A673 (cell line): Measurements from ENCODE around the gene INPP4B. TPM values are rescaled to one million over a fixed set of nuclear protein-coding genes. Genes with fewer than 3 reads are reported as not detected.

Source experiments
- BruUV-seq: library from RNA; stranded (reverse); fragments of 400-500 nt; replicated peaks from 2 replicates; lab custom pipeline; 2021; lab: Mats Ljungman, UMichigan
- CTCF ChIA-PET: fragments of 300-600 bp; sonication (Branson Sonifier 250); formaldehyde crosslinking; loops from one replicate; lab custom pipeline; 2022; ENCODE audit warnings: antibody characterized with exemption; lab: Charles Lee
- POLR2A ChIA-PET: fragments of 300-600 bp; sonication (Branson Sonifier 250); formaldehyde crosslinking; loops from one replicate; lab custom pipeline; 2022; ENCODE audit warnings: antibody characterized with exemption; ENCODE audit not compliant: low non-redundant PET; lab: Charles Lee
- DNase-seq: peaks from one replicate; pipeline ENCODE4 v3.0.0-alpha.2; 2015; ENCODE audit warnings: low spot score
- H3K27ac ChIP-seq: fragments of 200-600 bp; sonication (generic); 2 replicates; pipeline ENCODE4 v1.5.1; 2016; ENCODE audit warnings: mixed run types, low read depth, mild to moderate bottlenecking, mixed read lengths, antibody characterized with exemption, low read length; ENCODE audit not compliant: poor library complexity, severe bottlenecking
- H3K27me3 ChIP-seq: fragments of 200-600 bp; sonication (generic); replicated peaks from 2 replicates; pipeline ENCODE4 v1.6.1; 2017; ENCODE audit warnings: mixed run types, low read depth, mild to moderate bottlenecking, mixed read lengths, antibody characterized with exemption, low read length; ENCODE audit not compliant: insufficient read depth, poor library complexity
- H3K36me3 ChIP-seq: fragments of 200-600 bp; sonication (generic); 2 replicates; pipeline ENCODE4 v1.6.1; 2016; ENCODE audit warnings: mixed run types, mild to moderate bottlenecking, mixed read lengths, antibody characterized with exemption, low read length; ENCODE audit not compliant: insufficient read depth, poor library complexity, severe bottlenecking
- H3K4me1 ChIP-seq: fragments of 200-600 bp; sonication (generic); 2 replicates; pipeline ENCODE4 v1.6.1; 2017; ENCODE audit warnings: mixed run types, mild to moderate bottlenecking, mixed read lengths, antibody characterized with exemption, low read length; ENCODE audit not compliant: insufficient read depth, poor library complexity, severe bottlenecking
- H3K4me3 ChIP-seq: fragments of 200-600 bp; sonication (generic); 2 replicates; pipeline ENCODE4 v1.5.1; 2016; ENCODE audit warnings: low read depth, mixed run types, mild to moderate bottlenecking, mixed read lengths, low read length; ENCODE audit not compliant: poor library complexity, severe bottlenecking
- H3K9me3 ChIP-seq: fragments of 200-600 bp; sonication (generic); 2 replicates; pipeline ENCODE4 v1.6.1; 2016; ENCODE audit warnings: mixed run types, low read depth, mild to moderate bottlenecking, mixed read lengths, antibody characterized with exemption, low read length; ENCODE audit not compliant: poor library complexity, severe bottlenecking
- CTCF ChIP-seq: fragments of 300-800, 200-600 bp; sonication (generic); conservative IDR thresholded peaks from 2 replicates; pipeline ENCODE4 v1.5.1; 2017; ENCODE audit warnings: low read depth, mild to moderate bottlenecking, antibody characterized with exemption, low read length, moderate library complexity, mixed read lengths
- EZH2 ChIP-seq: fragments of 200-600 bp; sonication (generic); IDR thresholded peaks from 2 replicates; pipeline ENCODE4 v1.6.1; 2017; ENCODE audit warnings: borderline replicate concordance, low read depth, mild to moderate bottlenecking, mixed read lengths, antibody characterized with exemption, low read length; ENCODE audit not compliant: poor library complexity, severe bottlenecking
- intact Hi-C: fragments of 100-400 bp; cut with micrococcal nuclease; formaldehyde crosslinking; loops from one replicate; pipeline ENCODE4 v1.10.0; 2022; ENCODE audit not compliant: unreplicated experiment
- total RNA-seq: library from RNA; stranded (reverse); gene quantifications from 2 replicates; pipeline ENCODE4 v1.2.3, GENCODE V29; 2021

Gene INPP4B
- total RNA-seq, 1 experiment from 2014 or later, result 13.1 TPM

DNA sequence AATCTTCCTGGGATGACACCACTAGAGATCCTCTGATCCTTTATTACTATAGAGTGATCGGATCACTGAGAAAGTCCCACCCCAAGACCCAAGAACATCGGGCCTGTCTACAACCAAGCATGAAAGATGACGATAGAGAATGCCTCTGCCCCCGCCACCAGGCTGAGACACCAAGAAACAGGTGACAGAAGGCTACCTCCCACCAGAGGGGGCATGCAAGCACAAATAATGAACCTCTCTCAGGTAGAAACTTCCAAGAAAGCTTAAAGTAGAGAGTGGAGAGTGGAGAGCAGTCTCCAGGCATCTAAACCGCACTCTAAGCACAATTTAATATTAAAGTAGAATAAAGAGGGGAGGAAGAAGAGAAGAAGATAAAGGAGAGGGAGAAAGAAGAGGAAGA, 402.6 kb downstream of the INPP4B start:
- no peaks in the 10 kb centered on the region for H3K9me3 ChIP-seq
- DNase-seq, result no peak
- no peak overlapping the region for H3K4me3 ChIP-seq
- ChIA-PET POLR2A (no interaction called here), CTCF (no interaction called here)
- no TSS peak for BruUV-seq
- intact Hi-C loops, result no loop called here
- H3K36me3 ChIP-seq, result no peaks in the 10 kb centered on the region
- no peaks in the 10 kb centered on the region for H3K4me1 ChIP-seq
- TF ChIP-seq CTCF (no peak), EZH2 (no peak)
- no peaks in the 10 kb centered on the region for H3K27me3 ChIP-seq
- H3K27ac ChIP-seq, result no peak overlapping the region

- no TSS peak for BruUV-seq
- ChIA-PET POLR2A (no interaction called here), CTCF (no interaction called here)
These were observed 406.0 kb downstream of the INPP4B start for GRCh38 chr4:142440093-142440492.

GRCh38 chr4:142435599-142436235, 410.4 kb downstream of the INPP4B start:
- Histone ChIP-seq H3K27ac (no peak overlapping the region), H3K36me3 (no peaks in the 10 kb centered on the region), H3K4me3 (no peak overlapping the region), H3K9me3 (no peaks in the 10 kb centered on the region), H3K4me1 (no peaks in the 10 kb centered on the region), H3K27me3 (no peaks in the 10 kb centered on the region)
- TF ChIP-seq CTCF, result no peak
- ChIA-PET POLR2A (no interaction called here), CTCF (no interaction called here)
- intact Hi-C loops, result no loop called here
- BruUV-seq, result no TSS peak
- no peak for DNase-seq

More at GRCh38 chr4:142440093-142440492, 406.0 kb downstream of the INPP4B start:
- TF ChIP-seq EZH2 (no peak), CTCF (no peak)
- DNase-seq, result no peak
- Histone ChIP-seq H3K36me3 (no peaks in the 10 kb centered on the region), H3K27me3 (no peaks in the 10 kb centered on the region), H3K4me3 (no peak overlapping the region), H3K4me1 (no peaks in the 10 kb centered on the region), H3K27ac (no peak overlapping the region), H3K9me3 (no peaks in the 10 kb centered on the region)
- intact Hi-C loops, result no loop called here
